ENCODE results near the gene LCE3B. TPM values are rescaled to one million over a fixed set of nuclear protein-coding genes. Genes with fewer than 3 reads are reported as not detected.
"Not testable (repeated sequence)": the region's sequence is repeated elsewhere in the genome, so short reads cannot be mapped to it uniquely, and the experiment has no call there.

The LCE3B gene
- total RNA-seq, 1 experiment from 2014 or later = not detected

DNA sequence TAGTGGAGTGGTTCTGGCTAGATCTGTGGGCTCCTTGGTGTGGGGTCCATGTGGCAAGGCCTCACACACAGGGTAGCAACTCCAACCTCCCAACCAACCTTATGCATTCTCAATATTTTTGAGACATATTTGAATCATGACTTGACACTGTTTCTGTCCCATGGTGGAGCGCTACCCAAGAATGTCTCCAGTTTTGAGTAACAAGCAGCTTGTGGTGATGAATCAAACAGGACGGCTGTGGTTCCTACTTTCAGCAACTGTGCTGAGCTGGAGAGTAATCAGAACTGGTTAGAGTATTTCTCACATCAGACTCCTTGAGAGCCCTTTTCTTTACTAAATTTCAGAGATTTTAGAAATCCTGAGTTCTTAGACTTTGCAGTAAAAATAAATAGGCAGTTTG, 36.4 kb upstream of the LCE3B start:
- H3K9me3 Mint-ChIP-seq (ENCODE audit: unreplicated experiment) = no peaks in the 10 kb centered on the region
- ChIA-PET CTCF (interaction anchor here (0.6 to 2.6 kb wide), 5 partner anchors 41 to 293 kb away, joined by 3 to 18 read pairs (median 3); partner anchors contain the start of gene LCE3A), POLR2A (interaction anchor here (1.0 kb wide), 1 partner anchor 41 kb away, joined by 3 read pairs; no protein-coding TSS in a partner anchor)
- intact Hi-C loops (cut with micrococcal nuclease) = no loop called here
- H3K27me3 Mint-ChIP-seq (ENCODE audit: insufficient read depth, unreplicated experiment) = no peaks in the 10 kb centered on the region
- no peak overlapping the region for H3K4me3 Mint-ChIP-seq (ENCODE audit: unreplicated experiment)
- H3K36me3 Mint-ChIP-seq (ENCODE audit: insufficient read depth, unreplicated experiment) = no peaks in the 10 kb centered on the region
- no TSS peak for BruUV-seq (replicated peaks)
- no peak overlapping the region for H3K27ac Mint-ChIP-seq (ENCODE audit: low read depth, unreplicated experiment)
- TF ChIP-seq, protein P1, sequence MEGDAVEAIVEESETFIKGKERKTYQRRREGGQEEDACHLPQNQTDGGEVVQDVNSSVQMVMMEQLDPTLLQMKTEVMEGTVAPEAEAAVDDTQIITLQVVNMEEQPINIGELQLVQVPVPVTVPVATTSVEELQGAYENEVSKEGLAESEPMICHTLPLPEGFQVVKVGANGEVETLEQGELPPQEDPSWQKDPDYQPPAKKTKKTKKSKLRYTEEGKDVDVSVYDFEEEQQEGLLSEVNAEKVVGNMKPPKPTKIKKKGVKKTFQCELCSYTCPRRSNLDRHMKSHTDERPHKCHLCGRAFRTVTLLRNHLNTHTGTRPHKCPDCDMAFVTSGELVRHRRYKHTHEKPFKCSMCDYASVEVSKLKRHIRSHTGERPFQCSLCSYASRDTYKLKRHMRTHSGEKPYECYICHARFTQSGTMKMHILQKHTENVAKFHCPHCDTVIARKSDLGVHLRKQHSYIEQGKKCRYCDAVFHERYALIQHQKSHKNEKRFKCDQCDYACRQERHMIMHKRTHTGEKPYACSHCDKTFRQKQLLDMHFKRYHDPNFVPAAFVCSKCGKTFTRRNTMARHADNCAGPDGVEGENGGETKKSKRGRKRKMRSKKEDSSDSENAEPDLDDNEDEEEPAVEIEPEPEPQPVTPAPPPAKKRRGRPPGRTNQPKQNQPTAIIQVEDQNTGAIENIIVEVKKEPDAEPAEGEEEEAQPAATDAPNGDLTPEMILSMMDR (IDR thresholded peaks at IDR 0.05; ENCODE audit: unreplicated experiment) = no peak
- peaks cover 12% of the 10 kb centered on the region for H3K4me1 Mint-ChIP-seq (ENCODE audit: insufficient read depth, unreplicated experiment)
- no peak for DNase-seq (ENCODE audit: unreplicated experiment)

GRCh38 chr1:152579526-152579925, 34.1 kb upstream of the LCE3B start:
- peaks cover 12% of the 10 kb centered on the region for H3K4me1 Mint-ChIP-seq (ENCODE audit: insufficient read depth, unreplicated experiment)
- H3K27ac Mint-ChIP-seq (ENCODE audit: low read depth, unreplicated experiment); DNase-seq (ENCODE audit: unreplicated experiment); intact Hi-C loops (cut with micrococcal nuclease); BruUV-seq (replicated peaks); H3K27me3 Mint-ChIP-seq (ENCODE audit: insufficient read depth, unreplicated experiment); H3K4me3 Mint-ChIP-seq (ENCODE audit: unreplicated experiment); H3K9me3 Mint-ChIP-seq (ENCODE audit: unreplicated experiment); H3K36me3 Mint-ChIP-seq (ENCODE audit: insufficient read depth, unreplicated experiment): not testable (repeated sequence)
- CTCF ChIA-PET = interaction anchor here (0.6 to 3.0 kb wide), 7 partner anchors 10 to 613 kb away, joined by 3 to 18 read pairs (median 4); partner anchors contain the start of gene LCE3A
- POLR2A ChIA-PET = interaction anchor here (0.6 to 1.1 kb wide), 4 partner anchors 55 to 911 kb away, joined by 3 to 4 read pairs (median 3); no protein-coding TSS in a partner anchor

DNA sequence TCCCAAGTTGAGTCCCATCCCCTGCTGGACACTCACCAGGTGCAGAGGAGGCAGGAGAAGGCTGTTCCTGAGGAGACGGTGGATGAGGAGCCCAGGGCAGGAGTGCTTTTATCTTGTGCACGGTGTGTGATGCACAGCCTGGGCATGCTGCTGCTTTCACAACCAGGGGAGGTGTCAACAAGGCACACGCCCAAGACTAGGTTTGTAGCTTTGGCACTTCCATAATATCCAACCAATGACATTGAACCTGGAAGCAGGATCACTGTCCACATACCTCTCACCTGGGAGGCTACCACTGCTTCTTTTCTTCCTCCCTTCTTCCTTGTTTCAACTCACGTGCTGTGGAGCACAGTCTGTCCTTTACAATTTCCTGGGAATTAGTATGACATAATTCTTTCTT, 33.2 kb upstream of the LCE3B start, which contains the start of gene LCE3D:
LCE3D (minus strand) TSS at position 84 of the 400 bp plus-strand sequence. CDS start 580 bp downstream, outside the sequence.
- BruUV-seq (replicated peaks) = no TSS peak
- intact Hi-C loops (cut with micrococcal nuclease) = no loop called here
- Mint-ChIP-seq H3K36me3 (ENCODE audit: insufficient read depth, unreplicated experiment) (no peaks in the 10 kb centered on the region), H3K27me3 (ENCODE audit: insufficient read depth, unreplicated experiment) (no peaks in the 10 kb centered on the region), H3K27ac (ENCODE audit: low read depth, unreplicated experiment) (no peak within 1 kb of the TSS), H3K4me3 (ENCODE audit: unreplicated experiment) (no peak within 1 kb of the TSS), H3K4me1 (ENCODE audit: insufficient read depth, unreplicated experiment) (peaks cover 12% of the 10 kb centered on the region), H3K9me3 (ENCODE audit: unreplicated experiment) (no peaks in the 10 kb centered on the region)
- ChIA-PET POLR2A (no interaction called here), CTCF (interaction anchor here (3.0 kb wide), 1 partner anchor 38 kb away, joined by 7 read pairs; no protein-coding TSS in a partner anchor)
- peak; percentile 55 for DNase-seq (ENCODE audit: unreplicated experiment)
- TF ChIP-seq, protein P1 (IDR thresholded peaks at IDR 0.05; ENCODE audit: unreplicated experiment) = no peak

DNA sequence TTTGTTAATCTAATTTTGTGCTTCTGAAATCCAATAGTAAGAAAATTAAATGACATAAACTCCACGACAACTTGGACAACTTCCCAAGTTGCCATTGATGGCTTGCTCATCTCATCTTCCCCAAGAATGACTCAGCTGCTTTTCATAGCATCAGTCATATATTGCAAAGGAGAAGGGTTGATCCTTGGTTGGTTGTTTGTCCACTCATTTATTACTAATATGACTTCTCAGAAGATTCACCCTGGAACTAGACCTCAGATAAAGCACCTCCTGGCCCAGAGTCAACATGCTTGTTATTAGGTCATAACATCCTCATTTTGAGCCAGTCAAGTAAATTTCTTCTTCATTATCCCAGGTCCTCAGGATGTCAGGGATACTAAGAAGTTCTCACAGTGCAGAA, 31.0 kb upstream of the LCE3B start:
- ChIA-PET POLR2A (interaction anchor here (0.6 kb wide), 1 partner anchor 35 kb away, joined by 3 read pairs; no protein-coding TSS in a partner anchor), CTCF (interaction anchor here (0.7 to 1.1 kb wide), 2 partner anchors 50 to 71 kb away, joined by 3 to 4 read pairs; no protein-coding TSS in a partner anchor)
- BruUV-seq (replicated peaks) = no TSS peak
- no peak overlapping the region for H3K4me3 Mint-ChIP-seq (ENCODE audit: unreplicated experiment)
- peaks cover 12% of the 10 kb centered on the region for H3K4me1 Mint-ChIP-seq (ENCODE audit: insufficient read depth, unreplicated experiment)
- H3K9me3 Mint-ChIP-seq (ENCODE audit: unreplicated experiment) = no peaks in the 10 kb centered on the region
- DNase-seq (ENCODE audit: unreplicated experiment) = peak; percentile 52
- intact Hi-C loops (cut with micrococcal nuclease) = no loop called here
- no peaks in the 10 kb centered on the region for H3K27me3 Mint-ChIP-seq (ENCODE audit: insufficient read depth, unreplicated experiment)
- no peak overlapping the region for H3K27ac Mint-ChIP-seq (ENCODE audit: low read depth, unreplicated experiment)
- no peaks in the 10 kb centered on the region for H3K36me3 Mint-ChIP-seq (ENCODE audit: insufficient read depth, unreplicated experiment)
- TF ChIP-seq, protein P1 (IDR thresholded peaks at IDR 0.05; ENCODE audit: unreplicated experiment) = no peak

Measured in MCF 10A (cell line).